ENCODE results near the gene APOBEC3F. TPM values are rescaled to one million over a fixed set of nuclear protein-coding genes. Genes with fewer than 3 reads are reported as not detected.

The APOBEC3F gene
- total RNA-seq, 1 experiment from 2014 or later, result not detected

DNA sequence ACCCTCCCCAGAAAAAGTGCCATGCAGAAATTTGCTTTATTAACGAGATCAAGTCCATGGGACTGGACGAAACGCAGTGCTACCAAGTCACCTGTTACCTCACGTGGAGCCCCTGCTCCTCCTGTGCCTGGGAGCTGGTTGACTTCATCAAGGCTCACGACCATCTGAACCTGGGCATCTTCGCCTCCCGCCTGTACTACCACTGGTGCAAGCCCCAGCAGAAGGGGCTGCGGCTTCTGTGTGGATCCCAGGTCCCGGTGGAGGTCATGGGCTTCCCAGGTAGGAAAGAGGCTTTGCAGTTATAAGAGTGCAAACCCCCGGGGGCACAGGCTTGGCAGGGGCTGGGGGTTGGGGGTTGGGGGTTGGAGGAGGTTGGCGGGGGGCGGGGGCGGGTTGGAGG lies 60.6 kb downstream of the APOBEC3F start:
- POLR2A ChIA-PET (ENCODE audit: unreplicated experiment), result no interaction called here

GRCh38 chr22:39103431-39103830 lies 62.8 kb downstream of the APOBEC3F start:
- DNase-seq, result no peak

More for the DNA sequence above, 60.6 kb downstream of the APOBEC3F start:
- Histone ChIP-seq H2AFZ (ENCODE audit: low read length) (no peak overlapping the region), H4K20me1 (ENCODE audit: low read length) (no peaks in the 10 kb centered on the region), H3K79me2 (ENCODE audit: low read length) (no peaks in the 10 kb centered on the region), H3K9ac (ENCODE audit: low read length) (no peak overlapping the region), H3K27ac (ENCODE audit: low read length) (no peak overlapping the region), H3K9me3 (ENCODE audit: low read length) (no peaks in the 10 kb centered on the region), H3K4me3 (ENCODE audit: low read length) (no peak overlapping the region), H3F3A (ENCODE audit: low read length, unreplicated experiment) (no peaks in the 10 kb centered on the region), H3K36me3 (ENCODE audit: low read depth, low read length) (no peaks in the 10 kb centered on the region), H3K4me2 (ENCODE audit: low read length) (no peak overlapping the region), H3K27me3 (ENCODE audit: low read length) (no peaks in the 10 kb centered on the region), H3K9me2 (replicated peaks; ENCODE audit: low read length) (no peaks in the 10 kb centered on the region), H3K4me1 (ENCODE audit: insufficient read depth, low read length) (peaks cover 14% of the 10 kb centered on the region)
- BruUV-seq (replicated peaks), result no TSS peak
- CTCF ChIA-PET, result no interaction called here
- no peak for ATAC-seq
- intact Hi-C loops (cut with micrococcal nuclease), result no loop called here
- no peak for DNase-seq
- TF ChIP-seq EZH2 (IDR thresholded peaks at IDR 0.05; ENCODE audit: low read length, unreplicated experiment) (no peak), EZH2phosphoT487 (IDR thresholded peaks at IDR 0.05; ENCODE audit: borderline replicate concordance, low read length) (no peak)
- TF ChIP-seq, protein P1, sequence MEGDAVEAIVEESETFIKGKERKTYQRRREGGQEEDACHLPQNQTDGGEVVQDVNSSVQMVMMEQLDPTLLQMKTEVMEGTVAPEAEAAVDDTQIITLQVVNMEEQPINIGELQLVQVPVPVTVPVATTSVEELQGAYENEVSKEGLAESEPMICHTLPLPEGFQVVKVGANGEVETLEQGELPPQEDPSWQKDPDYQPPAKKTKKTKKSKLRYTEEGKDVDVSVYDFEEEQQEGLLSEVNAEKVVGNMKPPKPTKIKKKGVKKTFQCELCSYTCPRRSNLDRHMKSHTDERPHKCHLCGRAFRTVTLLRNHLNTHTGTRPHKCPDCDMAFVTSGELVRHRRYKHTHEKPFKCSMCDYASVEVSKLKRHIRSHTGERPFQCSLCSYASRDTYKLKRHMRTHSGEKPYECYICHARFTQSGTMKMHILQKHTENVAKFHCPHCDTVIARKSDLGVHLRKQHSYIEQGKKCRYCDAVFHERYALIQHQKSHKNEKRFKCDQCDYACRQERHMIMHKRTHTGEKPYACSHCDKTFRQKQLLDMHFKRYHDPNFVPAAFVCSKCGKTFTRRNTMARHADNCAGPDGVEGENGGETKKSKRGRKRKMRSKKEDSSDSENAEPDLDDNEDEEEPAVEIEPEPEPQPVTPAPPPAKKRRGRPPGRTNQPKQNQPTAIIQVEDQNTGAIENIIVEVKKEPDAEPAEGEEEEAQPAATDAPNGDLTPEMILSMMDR (conservative IDR thresholded peaks at IDR 0.05; ENCODE audit: low read depth, low read length), result no peak

More at GRCh38 chr22:39103431-39103830, 62.8 kb downstream of the APOBEC3F start:
- no peak overlapping the region for H2AFZ ChIP-seq (ENCODE audit: low read length)
- no peaks in the 10 kb centered on the region for H4K20me1 ChIP-seq (ENCODE audit: low read length)
- no peak overlapping the region for H3K4me3 ChIP-seq (ENCODE audit: low read length)
- H3K79me2 ChIP-seq (ENCODE audit: low read length), result no peaks in the 10 kb centered on the region
- ATAC-seq, result no peak
- no peaks in the 10 kb centered on the region for H3K9me2 ChIP-seq (replicated peaks; ENCODE audit: low read length)
- H3F3A ChIP-seq (ENCODE audit: low read length, unreplicated experiment), result no peaks in the 10 kb centered on the region
- intact Hi-C loops (cut with micrococcal nuclease), result no loop called here
- no peak overlapping the region for H3K9ac ChIP-seq (ENCODE audit: low read length)
- H3K4me2 ChIP-seq (ENCODE audit: low read length), result no peak overlapping the region
- BruUV-seq (replicated peaks), result no TSS peak
- H3K9me3 ChIP-seq (ENCODE audit: low read length), result no peaks in the 10 kb centered on the region
- H3K27me3 ChIP-seq (ENCODE audit: low read length), result no peaks in the 10 kb centered on the region
- POLR2A ChIA-PET (ENCODE audit: unreplicated experiment), result no interaction called here
- CTCF ChIA-PET, result no interaction called here
- H3K4me1 ChIP-seq (ENCODE audit: insufficient read depth, low read length), result no peaks in the 10 kb centered on the region
- no peak for TF ChIP-seq EZH2 (IDR thresholded peaks at IDR 0.05; ENCODE audit: low read length, unreplicated experiment)
- TF ChIP-seq, protein P1 (conservative IDR thresholded peaks at IDR 0.05; ENCODE audit: low read depth, low read length), result no peak
- no peak for TF ChIP-seq EZH2phosphoT487 (IDR thresholded peaks at IDR 0.05; ENCODE audit: borderline replicate concordance, low read length)
- H3K36me3 ChIP-seq (ENCODE audit: low read depth, low read length), result no peaks in the 10 kb centered on the region
- no peak overlapping the region for H3K27ac ChIP-seq (ENCODE audit: low read length)

Other genes with a start within 250 kb of the APOBEC3F start
- 22.5 and 24.5 TPM in 2 replicates for gene DNAL4, start 246.7 kb upstream of the APOBEC3F start, total RNA-seq (2014; rRNA removed)
- gene NPTXR, start 196.8 kb upstream of the APOBEC3F start, total RNA-seq (2014; rRNA removed), result 2.8 and 3.5 TPM in 2 replicates
- gene CBX6, start 168.6 kb upstream of the APOBEC3F start, total RNA-seq (2014; rRNA removed), result 37.5 and 50.1 TPM in 2 replicates
- gene APOBEC3A, start 83.3 kb upstream of the APOBEC3F start, total RNA-seq (2014; rRNA removed), result not detected in 2 replicates
- gene APOBEC3B, start 58.5 kb upstream of the APOBEC3F start, total RNA-seq (2014; rRNA removed), result 11.3 TPM in 2 replicates
- 35.5 and 37.8 TPM in 2 replicates for gene APOBEC3C, start 26.6 kb upstream of the APOBEC3F start, total RNA-seq (2014; rRNA removed)
- gene APOBEC3D, start 19.7 kb upstream of the APOBEC3F start, total RNA-seq (2014; rRNA removed), result 0.33 TPM in 1 of 2 replicates, not detected in the other
- gene APOBEC3G, start 36.4 kb downstream of the APOBEC3F start, total RNA-seq (2014; rRNA removed), result 1.3 and 4.4 TPM in 2 replicates
- 0.87 TPM in 1 of 2 replicates, not detected in the other for gene APOBEC3H, start 56.4 kb downstream of the APOBEC3F start, total RNA-seq (2014; rRNA removed)
- gene CBX7, start 111.8 kb downstream of the APOBEC3F start, total RNA-seq (2014; rRNA removed), result 8.0 and 8.6 TPM in 2 replicates
- 29.7 and 33.1 TPM in 2 replicates for gene PDGFB, start 204.1 kb downstream of the APOBEC3F start, total RNA-seq (2014; rRNA removed)

Measured in PC-3 (cell line).